GM13977 (cell line): ENCODE results near the gene MARVELD3.

Experiments used
- DNase-seq: peaks from one replicate; pipeline ENCODE4 v3.0.0; 2012; ENCODE audit warnings: low spot score
- CTCF ChIP-seq: IDR thresholded peaks from 2 replicates; pipeline ENCODE4 v1.5.1; 2012; ENCODE audit warnings: mild to moderate bottlenecking, control low read depth; ENCODE audit not compliant: insufficient read depth; ENCODE audit errors: extremely low read depth, missing control alignments
- in situ Hi-C: fragments of 300-500 bp; cut with MboI; formaldehyde crosslinking; loops from one replicate; pipeline ENCODE4 v1.12.0; 2022; ENCODE audit warnings: low sequenced_read_pairs, low pct_unique_long_range_greater_than_20kb, mixed read lengths, inconsistent platforms; ENCODE audit not compliant: unreplicated experiment

MARVELD3 gene

GRCh38 chr16:71625113-71625850, 702 bp upstream of the MARVELD3 start:
- in situ Hi-C loops = no loop called here
- no peak for DNase-seq
- TF ChIP-seq CTCF = no peak

GRCh38 chr16:71626858-71627213, 852 bp downstream of the MARVELD3 start:
- TF ChIP-seq CTCF = no peak
- in situ Hi-C loops = no loop called here

GRCh38 chr16:71627731-71628181, 1.8 kb downstream of the MARVELD3 start:
- DNase-seq = no peak
- in situ Hi-C loops = no loop called here
- no peak for TF ChIP-seq CTCF

More at GRCh38 chr16:71626858-71627213, 852 bp downstream of the MARVELD3 start:
- no peak for DNase-seq

GRCh38 chr16:71628810-71629209, 2.8 kb downstream of the MARVELD3 start:
- no peak for DNase-seq
- no peak for TF ChIP-seq CTCF
- in situ Hi-C loops = no loop called here

- in situ Hi-C loops = no loop called here
- no peak for TF ChIP-seq CTCF
- DNase-seq = no peak
Observed at GRCh38 chr16:71629278-71630016, 3.5 kb downstream of the MARVELD3 start.

GRCh38 chr16:71630808-71631207, 4.8 kb downstream of the MARVELD3 start:
- in situ Hi-C loops = no loop called here
- DNase-seq = no peak
- TF ChIP-seq CTCF = no peak
